GM18870 (cell line): ENCODE data around the gene SEZ6.

Experiments
- ATAC-seq: cut with Tn5 transposase; IDR thresholded peaks from one replicate; pipeline ENCODE4 v1.9.1; 2021; ENCODE audit warnings: moderate library complexity; ENCODE audit not compliant: unreplicated experiment

Gene SEZ6

DNA sequence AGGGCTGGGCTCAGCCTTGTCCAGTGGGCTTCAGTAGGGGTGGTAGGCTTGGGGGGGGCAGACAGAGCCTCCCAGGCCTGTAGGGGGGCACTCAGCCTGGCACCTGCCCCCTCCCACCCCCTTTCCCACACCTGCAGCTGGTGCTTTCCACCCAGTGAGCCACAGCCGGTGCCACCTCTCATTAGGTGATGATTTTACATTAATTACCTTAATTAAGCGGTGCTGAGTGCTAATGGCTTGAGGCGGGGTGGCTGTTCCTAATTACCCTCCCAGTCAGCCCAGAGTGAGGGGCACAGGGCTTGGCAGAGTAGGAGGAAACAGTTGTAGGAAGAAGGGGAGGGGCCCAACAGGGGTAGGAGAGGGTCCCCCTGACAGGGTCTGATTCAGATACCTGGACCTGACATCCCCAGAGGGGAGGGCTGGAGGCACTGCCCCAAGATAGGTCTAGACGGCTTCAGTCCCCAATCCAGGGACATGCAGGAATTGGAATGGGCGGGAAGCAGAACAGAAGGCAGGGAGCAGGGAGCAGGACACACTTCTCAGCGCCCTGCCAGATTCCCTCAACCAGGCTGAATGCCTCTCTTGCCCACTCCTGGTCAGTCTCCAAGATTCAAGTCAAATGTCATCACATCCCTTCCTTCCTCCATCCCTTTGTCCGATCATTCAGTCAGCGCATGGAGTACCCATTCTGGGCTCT lies 28.0 kb downstream of the SEZ6 start:
- no peak for ATAC-seq

DNA sequence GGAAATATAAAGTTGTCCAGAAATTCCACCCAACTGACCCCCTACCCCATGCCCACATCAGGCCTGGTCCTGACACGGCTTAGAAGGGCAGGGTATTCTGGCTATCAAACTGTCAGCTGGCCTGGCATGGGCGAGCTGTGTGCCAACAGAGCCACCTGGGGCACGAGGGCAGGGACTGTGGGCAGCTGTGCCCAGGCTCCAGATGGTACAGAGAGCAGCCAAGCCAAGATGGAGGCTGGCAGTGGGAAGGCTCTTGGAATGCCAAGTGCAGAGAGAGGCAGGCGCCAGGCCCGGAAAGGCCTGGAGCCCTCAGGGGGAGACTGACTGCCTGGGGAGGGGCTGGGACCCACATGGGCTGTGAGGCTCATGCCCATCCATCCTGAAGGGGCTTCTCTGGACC lies 30.2 kb downstream of the SEZ6 start:
- no peak for ATAC-seq

DNA sequence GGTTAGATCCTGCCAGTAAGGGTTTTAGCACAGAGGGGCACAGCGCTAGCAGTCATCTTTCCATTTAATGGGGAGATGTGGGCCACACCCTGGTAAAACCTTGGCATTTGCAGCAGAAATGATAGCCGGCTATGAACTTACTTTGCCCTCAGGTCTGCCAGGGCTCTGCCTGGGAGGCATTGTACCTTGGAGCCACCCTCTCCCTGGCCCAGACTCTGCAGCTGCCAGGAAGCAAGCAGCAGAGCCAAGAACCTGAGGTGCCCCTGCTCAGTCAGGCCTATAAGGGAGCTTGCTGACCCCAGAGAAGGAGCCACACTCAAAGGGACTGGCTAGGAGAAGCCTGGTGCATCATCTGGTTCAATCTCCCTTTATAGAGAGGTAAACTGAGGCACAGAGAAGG lies 30.8 kb downstream of the SEZ6 start:
- no peak for ATAC-seq

GRCh38 chr17:28974451-28974850 lies 31.4 kb downstream of the SEZ6 start:
- ATAC-seq: no peak

GRCh38 chr17:28973425-28973824 lies 32.4 kb downstream of the SEZ6 start:
- ATAC-seq: no peak

DNA sequence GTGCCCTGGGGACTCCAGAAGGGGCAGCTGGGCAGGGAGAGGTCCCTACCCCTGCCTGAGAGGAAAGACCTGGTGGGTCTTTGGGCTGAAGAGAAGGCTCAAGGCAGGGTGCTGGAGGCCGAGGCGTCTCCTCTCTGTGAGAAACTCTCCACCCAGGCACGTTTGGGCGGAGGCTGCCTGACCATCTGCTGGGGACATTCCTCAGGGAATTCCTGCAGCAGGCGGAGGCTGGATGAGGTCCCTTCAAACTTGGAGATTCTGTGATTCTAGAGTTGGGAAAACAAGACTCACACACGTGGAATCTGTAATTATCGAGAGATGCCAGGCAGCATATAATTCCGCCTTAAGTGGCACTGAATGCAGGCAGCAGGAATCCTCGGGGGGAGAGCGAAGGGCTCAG lies 33.4 kb downstream of the SEZ6 start:
- ATAC-seq: no peak

DNA sequence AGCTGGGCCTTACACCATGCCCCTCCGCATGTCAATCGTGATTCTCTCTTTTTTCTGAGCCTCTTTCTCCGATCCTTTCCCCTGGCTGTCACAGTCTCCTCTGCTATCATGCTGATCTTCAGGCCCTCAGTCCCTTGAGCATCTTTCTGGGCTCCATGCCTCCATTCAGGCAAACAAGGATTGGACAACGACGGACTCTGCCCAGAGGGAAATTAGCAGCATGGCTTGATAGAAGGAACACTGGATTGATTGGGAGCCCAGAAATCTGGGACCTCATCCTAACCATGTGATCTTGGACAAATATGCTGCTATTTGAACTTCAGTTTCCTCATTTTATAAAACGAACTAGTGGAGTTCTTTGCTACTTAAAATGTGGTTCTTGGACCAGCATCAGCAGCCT lies 35.0 kb downstream of the SEZ6 start:
- ATAC-seq: no peak

DNA sequence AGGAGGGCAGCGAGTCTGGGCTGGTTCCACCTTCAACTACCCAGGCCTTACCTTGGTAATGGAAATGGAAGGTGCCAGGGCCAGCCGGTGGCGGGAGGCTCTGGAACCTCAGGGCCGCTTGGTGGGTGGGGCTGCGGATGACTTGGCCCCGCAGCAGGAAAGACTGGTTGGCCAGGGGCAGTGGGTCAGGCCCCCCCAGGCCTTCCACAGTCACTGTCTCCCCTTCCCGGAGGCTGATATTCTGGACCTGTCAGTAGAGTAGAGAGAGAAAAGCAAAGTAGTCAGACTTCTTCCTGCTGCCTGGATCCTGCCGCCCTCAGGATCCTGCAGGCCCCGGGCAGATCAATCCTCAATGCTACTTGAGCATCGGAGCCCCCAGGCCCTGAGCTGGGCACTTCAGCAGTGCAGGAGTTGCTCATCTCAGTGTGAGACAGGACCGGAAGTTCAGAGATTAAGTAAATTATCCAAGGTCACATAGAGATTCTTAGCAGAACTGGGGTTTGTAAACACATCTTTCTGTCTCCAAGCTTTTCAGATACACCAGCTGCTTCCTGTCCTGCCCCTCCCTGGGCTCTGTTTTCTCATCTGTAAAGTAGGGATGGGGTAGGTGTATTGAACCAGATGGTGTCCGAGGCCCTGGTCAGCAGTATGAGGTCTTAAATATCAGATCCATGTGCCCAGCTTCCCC lies 36.0 kb downstream of the SEZ6 start:
- ATAC-seq: no peak

DNA sequence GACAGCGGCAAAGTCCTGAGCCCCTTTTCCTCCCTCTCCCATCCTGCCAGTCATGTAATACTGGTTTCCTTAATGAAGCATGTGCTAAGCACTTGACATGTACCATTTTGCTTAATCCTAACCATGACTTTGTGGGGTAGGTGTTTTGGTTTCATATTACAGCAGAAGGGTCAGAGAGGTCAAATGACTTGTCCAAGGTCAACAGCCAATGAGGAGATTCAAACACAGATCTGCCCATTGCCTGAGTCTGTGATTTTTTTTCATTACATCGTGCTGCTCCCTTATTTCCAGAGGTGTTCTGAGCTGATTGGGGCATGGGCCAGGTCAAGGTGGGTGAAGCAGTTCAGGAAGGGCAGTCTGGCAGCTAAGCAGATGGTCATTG lies 36.9 kb downstream of the SEZ6 start:
- ATAC-seq: no peak

DNA sequence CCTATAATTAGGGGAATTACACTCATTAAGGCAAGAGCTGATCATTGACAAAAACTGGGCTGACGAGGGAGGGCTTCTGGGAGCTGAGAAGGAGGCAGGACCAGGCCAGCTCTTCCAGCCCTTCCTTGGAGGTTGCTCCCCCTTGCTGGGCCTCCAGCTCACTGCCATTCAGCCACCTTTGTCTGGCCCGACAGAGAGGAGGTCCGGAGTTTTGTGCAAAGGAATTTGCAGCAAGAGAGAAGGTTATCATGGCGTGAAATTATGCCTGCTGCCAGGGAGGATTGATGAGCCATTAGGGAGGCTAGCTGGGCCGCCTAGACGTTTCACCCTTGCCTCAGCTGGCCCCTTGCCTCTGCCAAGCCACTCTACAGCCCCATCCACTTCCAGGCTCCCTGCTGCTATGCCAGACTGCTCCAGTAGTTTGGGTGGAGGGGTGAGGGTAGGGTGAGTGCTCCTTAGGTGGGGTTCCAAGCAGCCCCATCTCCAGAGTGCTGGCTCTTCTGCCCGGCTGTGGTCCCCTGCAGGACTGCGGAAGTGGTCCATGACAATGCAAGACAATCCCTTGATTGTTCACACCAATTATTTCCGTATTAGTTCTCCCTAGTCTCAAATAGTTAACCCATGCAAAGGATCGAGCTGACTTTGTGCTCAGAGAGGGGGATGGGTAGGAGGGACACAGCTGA lies 37.5 kb downstream of the SEZ6 start:
- ATAC-seq: no peak

DNA sequence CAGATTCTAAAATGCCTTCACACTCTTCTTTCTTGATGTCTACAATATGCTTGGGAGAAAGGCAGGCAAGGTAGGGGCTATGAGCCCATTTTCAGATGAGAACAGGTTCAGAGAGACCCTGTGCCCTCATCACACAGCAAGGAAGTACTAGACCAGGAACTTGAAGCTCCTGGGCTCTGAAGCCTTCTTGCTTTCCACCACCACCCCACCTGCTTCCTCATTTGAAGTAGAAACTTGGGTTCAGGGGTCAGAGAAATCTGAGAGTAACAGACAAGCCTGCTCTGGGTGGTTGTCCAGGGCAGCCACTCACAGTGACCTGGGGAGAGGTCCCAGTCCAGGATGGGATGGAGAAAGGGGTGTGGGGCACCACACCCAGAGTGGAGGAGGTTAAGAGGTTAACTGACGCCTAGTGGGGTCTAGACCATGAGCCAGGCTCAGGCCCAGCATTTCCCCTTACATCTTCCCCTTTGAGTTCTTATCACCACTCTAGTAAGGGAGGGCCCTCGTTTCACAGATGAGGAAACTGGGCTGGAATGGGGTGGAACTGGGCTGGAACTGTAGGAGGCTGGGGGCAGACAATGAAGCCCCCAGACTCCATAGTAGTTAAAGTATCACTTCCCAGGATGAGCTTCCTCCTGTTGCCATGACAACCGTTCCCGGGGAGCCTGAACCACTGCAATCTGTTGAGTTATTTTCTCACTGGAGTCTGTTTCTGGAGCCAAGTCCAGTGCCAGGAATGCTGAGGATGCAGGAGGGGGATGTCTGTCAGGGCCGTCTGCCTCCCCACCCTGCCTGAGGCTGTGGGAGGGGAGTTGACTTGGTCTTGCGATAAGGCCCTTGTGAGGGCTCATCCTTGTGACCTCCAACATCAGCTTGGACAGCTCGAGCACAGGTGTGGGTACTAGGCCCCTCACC lies 38.4 kb downstream of the SEZ6 start:
- ATAC-seq: no peak

- no peak for ATAC-seq
Measured at GRCh38 chr17:28963841-28964240, 42.0 kb downstream of the SEZ6 start.

DNA sequence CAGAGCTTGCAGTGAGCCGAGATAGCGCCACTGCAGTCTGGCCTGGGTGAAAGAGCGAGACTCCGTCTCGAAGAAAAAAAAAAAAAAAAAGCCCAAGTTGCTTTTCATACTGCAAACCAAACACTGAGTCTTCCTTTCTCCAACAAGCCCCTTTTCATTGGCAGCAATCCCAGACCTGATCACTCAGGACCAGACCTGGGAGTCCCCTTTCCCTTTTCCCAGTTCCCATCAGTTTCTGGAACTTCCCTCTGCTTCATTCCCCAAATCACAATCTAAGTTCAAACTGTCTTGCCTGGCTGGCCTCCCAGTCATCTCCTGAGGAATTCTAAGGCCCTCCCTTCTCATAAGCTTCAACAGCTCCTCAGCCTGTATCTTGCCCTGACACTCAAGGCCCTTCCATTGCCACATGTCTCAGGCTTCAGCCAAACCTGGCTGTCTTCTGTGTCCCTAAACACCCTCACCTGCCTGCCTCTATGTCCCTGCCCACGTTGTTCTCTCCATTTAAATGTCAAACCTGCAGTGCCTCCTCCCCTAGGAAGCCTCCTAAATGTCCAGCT lies 42.7 kb downstream of the SEZ6 start:
- no peak for ATAC-seq

GRCh38 chr17:28961391-28961790 lies 44.4 kb downstream of the SEZ6 start:
- no peak for ATAC-seq

GRCh38 chr17:28960256-28961061 lies 45.4 kb downstream of the SEZ6 start:
- no peak for ATAC-seq

- no peak for ATAC-seq
Measured at GRCh38 chr17:28959471-28959871, 46.4 kb downstream of the SEZ6 start.

- ATAC-seq: no peak
Measured at GRCh38 chr17:28958820-28959455, 46.9 kb downstream of the SEZ6 start.

DNA sequence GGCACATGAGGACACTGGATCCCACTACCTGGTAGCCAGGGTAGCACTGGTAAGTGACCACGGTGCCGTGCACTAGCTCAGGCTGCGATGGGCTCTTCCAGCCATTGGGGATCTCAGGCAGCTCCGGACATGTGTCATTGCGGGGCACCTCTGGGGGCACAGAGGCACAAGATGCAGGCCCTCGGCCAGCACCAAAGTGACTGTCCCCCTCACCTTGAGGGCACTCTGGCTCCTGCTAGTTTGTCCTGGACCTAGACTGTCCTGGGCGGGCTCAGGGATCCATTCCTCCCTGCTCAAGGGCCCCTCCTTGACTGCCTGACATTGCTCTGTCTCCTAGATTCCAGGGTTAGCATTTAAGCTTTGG lies 47.9 kb downstream of the SEZ6 start:
- no peak for ATAC-seq

GRCh38 chr17:28957277-28957991 lies 48.4 kb downstream of the SEZ6 start:
- ATAC-seq: no peak
